Keratinocyte (primary cell): Measurements from ENCODE around the gene ABCA4. TPM values are rescaled to one million over a fixed set of nuclear protein-coding genes. Genes with fewer than 3 reads are reported as not detected.

Experiments
- DNase-seq: peaks from one replicate; pipeline ENCODE4 v3.0.0-alpha.2; 2011; ENCODE audit warnings: low read depth, missing footprints, low spot score
- FAIRE-seq: peaks from 2 replicates; lab custom pipeline; 2011; peaks lifted over from hg19 to GRCh38; lab: Jason Lieb, UNC
- H2AFZ ChIP-seq: 2 replicates; pipeline ENCODE4 v1.6.0; 2012; ENCODE audit warnings: low read length, control low read depth, inconsistent platforms; ENCODE audit not compliant: control insufficient read depth
- H3K27ac ChIP-seq: 2 replicates; pipeline ENCODE4 v1.5.1; 2011; ENCODE audit warnings: low read length; ENCODE audit not compliant: control insufficient read depth, insufficient read depth
- H3K27me3 ChIP-seq: 3 replicates; pipeline ENCODE4 v1.6.0; 2011; ENCODE audit warnings: low read length; ENCODE audit not compliant: control insufficient read depth, insufficient read depth; ENCODE audit errors: extremely low read depth
- H3K36me3 ChIP-seq, 2 experiments: 2 replicates in 1 of 2; 3 replicates in 1 of 2; pipeline ENCODE4 v1.5.1; 2011; ENCODE audit warnings: low read length in 2 of 2, mild to moderate bottlenecking in 1 of 2; ENCODE audit not compliant: control insufficient read depth in 2 of 2, insufficient read depth in 2 of 2; ENCODE audit errors: extremely low read depth in 1 of 2
- H3K4me1 ChIP-seq: 3 replicates; pipeline ENCODE4 v1.5.1; 2011; ENCODE audit warnings: low read length; ENCODE audit not compliant: control insufficient read depth, insufficient read depth; ENCODE audit errors: extremely low read depth
- H3K4me2 ChIP-seq: 3 replicates; pipeline ENCODE4 v1.6.0; 2011; ENCODE audit warnings: low read depth, low read length; ENCODE audit not compliant: control insufficient read depth, insufficient read depth; ENCODE audit errors: extremely low read depth
- H3K4me3 ChIP-seq, 3 experiments: fragments of 200-600 bp in 1 of 3; sonication (generic) in 1 of 3; 2 replicates in 2 of 3; 3 replicates in 1 of 3; pipeline ENCODE4 v1.5.1; 2011 to 2016; ENCODE audit warnings: low read length in 3 of 3, mild to moderate bottlenecking in 3 of 3, control low read depth in 2 of 3, inconsistent platforms in 1 of 3, low read depth in 1 of 3, mixed read lengths in 1 of 3, mixed run types in 1 of 3, moderate library complexity in 1 of 3; ENCODE audit not compliant: control insufficient read depth in 2 of 3, insufficient read depth in 2 of 3; ENCODE audit errors: extremely low read depth in 1 of 3
- H3K79me2 ChIP-seq: 2 replicates; pipeline ENCODE4 v1.6.0; 2012; ENCODE audit warnings: low read length; ENCODE audit not compliant: control insufficient read depth, insufficient read depth
- H3K9ac ChIP-seq: 3 replicates; pipeline ENCODE4 v1.6.0; 2011; ENCODE audit warnings: low read length; ENCODE audit not compliant: control insufficient read depth, insufficient read depth; ENCODE audit errors: extremely low read depth
- H3K9me1 ChIP-seq: 3 replicates; pipeline ENCODE4 v1.6.0; 2011; ENCODE audit warnings: low read length; ENCODE audit not compliant: control insufficient read depth, insufficient read depth; ENCODE audit errors: extremely low read depth
- H3K9me3 ChIP-seq: 2 replicates; pipeline ENCODE4 v1.5.1; 2012; ENCODE audit warnings: low read depth, low read length; ENCODE audit not compliant: control insufficient read depth
- H4K20me1 ChIP-seq: 3 replicates; pipeline ENCODE4 v1.6.0; 2011; ENCODE audit warnings: low read length; ENCODE audit not compliant: control insufficient read depth, insufficient read depth; ENCODE audit errors: extremely low read depth
- EZH2 ChIP-seq: IDR thresholded peaks from one replicate; pipeline ENCODE4 v1.6.1; 2012; ENCODE audit warnings: inconsistent platforms, mild to moderate bottlenecking, low read length, moderate library complexity
- dilution Hi-C: fragments of 300-500 bp; cut with MboI; formaldehyde crosslinking; loops from one replicate; pipeline ENCODE4 v1.7.0; 2020; ENCODE audit warnings: low sequenced_read_pairs; ENCODE audit not compliant: extremely low pct_ligation_motif_present
- polyA plus RNA-seq, 5 experiments: library from polyadenylated mRNA; depleted of rRNA in 3 of 5; stranded (reverse) in 3 of 5; stranded (forward) in 1 of 5; unstranded in 1 of 5; fragments of >200 nt; gene quantifications; 1 replicate in 1 of 5; 2 replicates in 3 of 5; 3 replicates in 1 of 5; pipeline versions ENCODE4 v1.2.1 to v1.2.3, GENCODE V29; 2011 to 2012; ENCODE audit warnings: missing spikeins in 2 of 5, low read depth in 1 of 5, low replicate concordance in 1 of 5
- TF ChIP-seq, protein P1 (sequence below), 3 experiments: IDR thresholded peaks in 1 of 3; conservative IDR thresholded peaks in 1 of 3; optimal IDR thresholded peaks in 1 of 3; 2 replicates in 2 of 3; 3 replicates in 1 of 3; pipeline versions ENCODE3 to v1.5.1; 2011; ENCODE audit warnings: low read length in 3 of 3, mild to moderate bottlenecking in 3 of 3, moderate library complexity in 2 of 3, control low read depth in 1 of 3, inconsistent platforms in 1 of 3; ENCODE audit not compliant: insufficient read depth in 2 of 3; ENCODE audit errors: extremely low read depth in 1 of 3

Gene ABCA4
- polyA plus RNA-seq, 1 donor (not counting 4 experiments of a cell fraction or from before 2014, with no cell fraction given), result 0.04 TPM

DNA sequence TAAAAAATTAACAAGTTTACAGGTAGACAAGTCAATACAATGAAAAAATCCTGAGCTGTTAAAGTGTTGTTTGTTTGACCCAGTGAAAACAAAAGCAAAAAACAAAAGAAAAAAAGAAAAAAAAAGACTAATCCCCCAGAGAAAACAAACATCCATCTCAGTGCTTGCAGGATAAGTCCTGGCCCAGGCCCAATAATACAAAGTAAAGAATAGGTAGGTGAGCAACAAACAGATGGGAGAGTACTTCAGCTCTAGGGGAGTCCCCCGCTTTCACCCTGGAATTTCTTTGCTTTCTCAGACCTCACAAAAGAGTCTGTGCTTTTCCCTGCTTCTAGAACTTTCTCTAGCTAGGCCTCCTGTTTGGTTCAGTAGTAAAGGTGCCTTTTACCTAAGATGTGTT lies 70.3 kb downstream of the ABCA4 start:
- no peak for TF ChIP-seq EZH2
- TF ChIP-seq, protein P1, sequence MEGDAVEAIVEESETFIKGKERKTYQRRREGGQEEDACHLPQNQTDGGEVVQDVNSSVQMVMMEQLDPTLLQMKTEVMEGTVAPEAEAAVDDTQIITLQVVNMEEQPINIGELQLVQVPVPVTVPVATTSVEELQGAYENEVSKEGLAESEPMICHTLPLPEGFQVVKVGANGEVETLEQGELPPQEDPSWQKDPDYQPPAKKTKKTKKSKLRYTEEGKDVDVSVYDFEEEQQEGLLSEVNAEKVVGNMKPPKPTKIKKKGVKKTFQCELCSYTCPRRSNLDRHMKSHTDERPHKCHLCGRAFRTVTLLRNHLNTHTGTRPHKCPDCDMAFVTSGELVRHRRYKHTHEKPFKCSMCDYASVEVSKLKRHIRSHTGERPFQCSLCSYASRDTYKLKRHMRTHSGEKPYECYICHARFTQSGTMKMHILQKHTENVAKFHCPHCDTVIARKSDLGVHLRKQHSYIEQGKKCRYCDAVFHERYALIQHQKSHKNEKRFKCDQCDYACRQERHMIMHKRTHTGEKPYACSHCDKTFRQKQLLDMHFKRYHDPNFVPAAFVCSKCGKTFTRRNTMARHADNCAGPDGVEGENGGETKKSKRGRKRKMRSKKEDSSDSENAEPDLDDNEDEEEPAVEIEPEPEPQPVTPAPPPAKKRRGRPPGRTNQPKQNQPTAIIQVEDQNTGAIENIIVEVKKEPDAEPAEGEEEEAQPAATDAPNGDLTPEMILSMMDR (optimal IDR thresholded peaks at IDR 0.05 in 1 of 3, IDR thresholded peaks at IDR 0.05 in 1 of 3, conservative IDR thresholded peaks at IDR 0.05 in 1 of 3; ENCODE audit: extremely low read depth in 1 of 3, insufficient read depth in 2 of 3, low read length in 3 of 3), result no peak
- Histone ChIP-seq H3K79me2 (no peaks in the 10 kb centered on the region), H3K4me2 (no peak overlapping the region), H3K9ac (no peak overlapping the region), H3K4me1 (peaks cover 21% of the 10 kb centered on the region), H3K27ac (no peak overlapping the region), H3K36me3 (no peaks in the 10 kb centered on the region), H3K9me1 (no peaks in the 10 kb centered on the region), H2AFZ (no peak overlapping the region), H3K9me3 (no peaks in the 10 kb centered on the region), H3K27me3 (no peaks in the 10 kb centered on the region), H3K4me3 (no peak overlapping the region), H4K20me1 (no peaks in the 10 kb centered on the region)
- DNase-seq, result no peak
- FAIRE-seq, result peak; percentile 17
- dilution Hi-C loops, result no loop called here

DNA sequence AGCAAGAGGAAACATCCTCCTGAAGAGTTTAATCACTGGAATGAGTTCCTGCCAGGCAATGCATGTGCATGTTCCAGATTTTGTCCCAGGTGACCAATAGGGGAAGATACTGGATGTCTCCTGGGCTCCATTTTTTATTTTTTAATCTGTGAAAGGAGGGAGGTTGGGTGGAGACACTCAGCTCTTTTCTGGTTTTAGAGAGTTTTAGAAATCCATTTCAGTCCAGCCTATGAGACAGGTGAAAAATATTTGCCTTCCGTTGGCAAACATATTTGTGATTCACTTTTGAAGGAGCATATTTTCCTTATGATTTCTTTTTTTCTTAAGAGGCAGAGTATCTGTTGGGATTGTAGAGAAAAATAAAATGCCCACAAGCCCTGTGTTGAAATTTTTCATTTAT lies 70.7 kb downstream of the ABCA4 start:
- Histone ChIP-seq H4K20me1 (no peaks in the 10 kb centered on the region), H3K9me3 (no peaks in the 10 kb centered on the region), H3K9me1 (no peaks in the 10 kb centered on the region), H3K27ac (no peak overlapping the region), H3K79me2 (no peaks in the 10 kb centered on the region), H3K27me3 (no peaks in the 10 kb centered on the region), H3K36me3 (no peaks in the 10 kb centered on the region), H3K9ac (no peak overlapping the region), H3K4me2 (no peak overlapping the region), H3K4me3 (no peak overlapping the region), H3K4me1 (peaks cover 23% of the 10 kb centered on the region), H2AFZ (no peak overlapping the region)
- dilution Hi-C loops, result no loop called here
- FAIRE-seq, result no peak
- no peak for DNase-seq
- no peak for TF ChIP-seq EZH2
- TF ChIP-seq, protein P1 (optimal IDR thresholded peaks at IDR 0.05 in 1 of 3, IDR thresholded peaks at IDR 0.05 in 1 of 3, conservative IDR thresholded peaks at IDR 0.05 in 1 of 3; ENCODE audit: extremely low read depth in 1 of 3, insufficient read depth in 2 of 3, low read length in 3 of 3), result no peak
